ENCODE results near the gene EIF2B4. TPM values are rescaled to one million over a fixed set of nuclear protein-coding genes. Genes with fewer than 3 reads are reported as not detected.
A peak's percentile ranks its signal among the peaks of the same experiment; 100 is the strongest.

EIF2B4 gene
- total and polyA plus RNA-seq, 2 of the 8 experiments (the other 6 are each of a cell fraction or from before 2014, with no cell fraction given) = 60.0 to 63.2 TPM

GRCh38 chr2:27323596-27324285 lies 46.4 kb downstream of the EIF2B4 start:
- Histone ChIP-seq H3K4me3 (ENCODE audit: extremely low read depth in 1 of 4, insufficient read depth in 2 of 4, low read depth in 3 of 4, low read length in 4 of 4) (peak overlapping the region; percentile 85 to 99 (median 88)), H2AK5ac (ENCODE audit: low read depth, low read length) (no peak overlapping the region), H3K9ac (replicated peaks in 1 of 4; ENCODE audit: extremely low read depth in 1 of 4, low read depth in 3 of 4, low read length in 3 of 4) (peak overlapping the region; percentile 80 to 97 (median 93)), H3K27me3 (replicated peaks in 1 of 4; ENCODE audit: control insufficient read depth in 3 of 4, extremely low read depth in 1 of 4, insufficient read depth in 3 of 4, low read length in 3 of 4) (no peaks in the 10 kb centered on the region), H3K79me1 (ENCODE audit: low read depth, low read length) (no peaks in the 10 kb centered on the region), H4K91ac (replicated peaks; ENCODE audit: insufficient read length, low read length) (peak overlapping the region; percentile 58), H4K5ac (ENCODE audit: insufficient read length, low read depth, low read length) (peak overlapping the region; percentile 10), H3K14ac (ENCODE audit: insufficient read length) (no peak overlapping the region), H4K8ac (ENCODE audit: extremely low read depth, insufficient read depth, low read length) (no peak overlapping the region), H2BK5ac (ENCODE audit: low read depth, low read length) (peak overlapping the region; percentile 92), H3K36me3 (ENCODE audit: control insufficient read depth in 2 of 4, insufficient read depth in 4 of 4, low read length in 3 of 4) (peaks cover 17 to 27% (median 25%) of the 10 kb centered on the region in 4 experiments), H3K4ac (replicated peaks; ENCODE audit: insufficient read length, low read depth, low read length) (no peak overlapping the region), H2AFZ (ENCODE audit: low read length) (no peak overlapping the region), H3K56ac (replicated peaks; ENCODE audit: insufficient read length, low read depth, low read length) (no peak overlapping the region), H3K18ac (ENCODE audit: extremely low read depth, low read length) (no peak overlapping the region), H3K23me2 (ENCODE audit: low read depth, low read length) (peaks cover 7% of the 10 kb centered on the region), H3K23ac (ENCODE audit: insufficient read length) (no peak overlapping the region), H3K79me2 (ENCODE audit: control insufficient read depth in 1 of 2, insufficient read depth in 2 of 2, low read length in 2 of 2) (no peaks in the 10 kb centered on the region; a peak in 1 of 4 replicates), H4K20me1 (replicated peaks in 1 of 2; ENCODE audit: control insufficient read depth in 1 of 2, insufficient read depth in 2 of 2, low read length in 2 of 2) (no peaks in the 10 kb centered on the region), H3K9me3 (ENCODE audit: insufficient read depth in 2 of 2, low read depth in 1 of 2, low read length in 1 of 2) (no peaks in the 10 kb centered on the region), H3K4me2 (ENCODE audit: insufficient read depth in 1 of 2, low read depth in 2 of 2, low read length in 2 of 2) (peak overlapping the region; percentile 96 to 97), H3K4me1 (replicated peaks in 1 of 4; ENCODE audit: control insufficient read depth in 3 of 4, insufficient read depth in 4 of 4, low read length in 3 of 4) (peaks cover 0 to 10% (median 0%) of the 10 kb centered on the region in 4 experiments; a peak in 4 of 7 replicates), H3K27ac (ENCODE audit: low read depth, low read length) (peak overlapping the region; percentile 94), H2BK20ac (ENCODE audit: low read length) (no peak overlapping the region), H2BK120ac (replicated peaks; ENCODE audit: low read depth, low read length) (no peak overlapping the region), H2BK12ac (ENCODE audit: low read depth, low read length) (no peak overlapping the region), H2BK15ac (ENCODE audit: low read length) (no peak overlapping the region)
- ChIA-PET POLR2A (ENCODE audit: partially characterized antibody) (interaction anchor here (0.5 to 9.4 kb wide), 24 partner anchors 8 to 275 kb away, joined by 3 to 105 read pairs (median 8); partner anchors contain the start of genes GTF3C2, TRIM54, UCN and ZNF513), CTCF (ENCODE audit: partially characterized antibody) (interaction anchor here (0.6 to 10.3 kb wide), 10 partner anchors 10 to 104 kb away, joined by 3 to 128 read pairs (median 4); partner anchors contain the start of genes EIF2B4, SNX17 and UCN)
- FAIRE-seq = no peak
- 42% methylated on average over 5 of the region's 5 CpGs; no CpG with 5 or more reads in 1 of the 2 experiments for WGBS, 2 experiments (ENCODE audit: extremely low coverage in 1 of 2, insufficient coverage in 1 of 2, insufficient read length in 1 of 2, insufficient replicate concordance in 2 of 2, low coverage in 1 of 2, low lambda C conversion rate in 2 of 2, missing lambda C conversion rate in 1 of 2)
- DNase-seq (ENCODE audit: low read depth in 1 of 2, low spot score in 2 of 2) = no peak
- no peak for TF ChIP-seq EGR1 (IDR thresholded peaks at IDR 0.05; ENCODE audit: borderline replicate concordance, low read depth, low read length)
- no peak for TF ChIP-seq CBX8 (IDR thresholded peaks at IDR 0.05; ENCODE audit: borderline replicate concordance, low read depth, low read length)
- no peak for TF ChIP-seq RBBP5 (IDR thresholded peaks at IDR 0.05; ENCODE audit: borderline replicate concordance, low read depth, low read length)
- TF ChIP-seq KDM5A (IDR thresholded peaks at IDR 0.05; ENCODE audit: low read length) = no peak
